G401.6 (cell line): ENCODE measurements around the gene LSG1.
A peak's percentile ranks its signal among the peaks of the same experiment; 100 is the strongest.

ENCODE experiments used
- FAIRE-seq: peaks from 2 replicates; lab custom pipeline; 2012; peaks lifted over from hg19 to GRCh38; lab: Jason Lieb, UNC

LSG1 gene

DNA sequence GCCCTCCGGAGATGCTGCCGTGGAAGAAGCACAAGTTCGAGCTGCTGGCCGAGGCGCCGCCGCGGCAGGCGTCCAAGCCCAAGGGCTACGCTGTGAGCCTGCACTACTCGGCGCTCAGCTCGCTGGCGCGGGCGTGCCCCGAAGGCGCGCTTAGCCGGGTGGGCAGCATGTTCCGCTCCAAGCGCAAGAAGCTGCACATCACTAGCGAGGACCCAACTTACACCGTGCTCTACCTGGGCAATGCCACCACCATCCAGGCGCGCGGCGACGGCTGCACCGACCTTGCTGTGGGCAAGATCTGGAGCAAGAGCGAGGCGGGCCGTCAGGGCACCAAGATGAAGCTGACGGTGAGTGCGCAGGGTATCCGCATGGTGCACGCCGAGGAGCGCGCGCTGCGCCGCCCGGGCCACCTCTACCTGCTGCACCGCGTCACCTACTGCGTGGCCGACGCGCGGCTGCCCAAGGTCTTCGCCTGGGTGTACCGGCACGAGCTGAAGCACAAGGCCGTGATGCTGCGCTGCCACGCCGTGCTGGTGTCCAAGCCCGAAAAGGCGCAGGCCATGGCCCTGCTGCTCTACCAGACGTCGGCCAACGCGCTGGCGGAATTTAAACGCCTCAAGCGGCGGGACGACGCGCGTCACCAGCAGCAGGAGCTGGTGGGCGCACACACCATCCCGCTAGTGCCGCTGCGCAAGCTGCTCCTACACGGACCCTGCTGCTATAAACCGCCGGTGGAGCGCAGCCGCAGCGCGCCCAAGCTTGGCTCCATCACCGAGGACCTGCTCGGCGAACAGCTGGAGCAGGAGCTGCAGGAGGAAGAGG lies 15.0 kb upstream of the LSG1 start:
- no peak for FAIRE-seq

DNA sequence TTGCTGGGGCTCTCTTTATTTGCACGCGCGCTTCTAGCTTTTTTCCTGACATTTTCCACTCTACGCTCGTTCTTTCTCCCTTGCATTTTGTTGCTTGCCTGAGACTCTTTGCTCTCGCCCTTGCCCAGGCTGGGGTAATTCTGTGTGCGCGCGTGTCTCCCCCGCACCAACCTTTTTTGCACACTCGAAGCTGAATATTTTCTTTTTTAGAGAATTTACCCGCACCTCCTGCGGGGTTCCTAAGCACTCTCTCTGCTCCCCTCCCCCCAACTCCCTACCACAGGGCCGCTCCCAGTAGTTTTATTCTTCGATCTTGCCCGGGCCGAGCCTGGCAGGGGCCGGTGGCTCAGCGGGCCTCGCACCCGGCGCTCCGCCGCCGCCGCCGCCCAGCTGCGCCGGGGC lies 14.4 kb upstream of the LSG1 start:
- FAIRE-seq, result no peak

DNA sequence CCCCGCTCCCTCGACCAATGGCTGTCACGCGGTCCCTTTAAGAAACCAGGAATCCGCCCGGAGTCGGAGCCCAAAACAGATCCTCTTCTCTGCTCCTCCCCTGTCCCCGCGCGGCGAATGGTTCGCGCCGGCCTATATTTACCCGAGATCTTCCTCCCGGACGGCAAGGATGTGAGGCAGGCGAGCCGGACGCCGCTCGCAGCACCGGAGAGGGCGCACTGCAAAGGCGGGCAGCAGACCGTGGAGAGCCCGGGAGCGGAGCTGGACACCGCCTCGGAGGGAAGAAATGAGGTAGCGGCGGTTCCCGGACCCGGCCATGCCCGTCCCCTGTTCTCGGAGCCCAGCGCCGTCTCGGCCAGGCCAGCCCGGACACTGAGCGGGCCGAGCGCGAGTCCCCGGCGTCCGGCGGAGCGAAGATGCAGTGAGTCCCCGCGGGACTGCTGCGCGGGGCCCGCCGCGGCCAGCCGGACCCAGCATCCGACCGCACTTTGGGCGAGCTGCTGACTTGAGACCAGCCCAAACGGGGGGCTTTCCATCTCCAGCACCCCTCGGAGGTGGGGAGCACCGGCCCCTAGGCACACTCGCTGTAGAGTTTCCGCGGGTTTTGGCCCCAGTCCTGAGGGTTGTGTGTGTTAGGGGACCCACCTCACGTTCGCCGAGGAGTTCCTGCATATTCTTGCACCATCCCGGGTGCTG lies 13.9 kb upstream of the LSG1 start, which contains the start of gene FAM43A:
Gene FAM43A, plus strand, starts transcription at position 166 of the 696 bp plus-strand sequence. CDS start 944 bp downstream, outside the sequence.
- FAIRE-seq, result peak; percentile 19

DNA sequence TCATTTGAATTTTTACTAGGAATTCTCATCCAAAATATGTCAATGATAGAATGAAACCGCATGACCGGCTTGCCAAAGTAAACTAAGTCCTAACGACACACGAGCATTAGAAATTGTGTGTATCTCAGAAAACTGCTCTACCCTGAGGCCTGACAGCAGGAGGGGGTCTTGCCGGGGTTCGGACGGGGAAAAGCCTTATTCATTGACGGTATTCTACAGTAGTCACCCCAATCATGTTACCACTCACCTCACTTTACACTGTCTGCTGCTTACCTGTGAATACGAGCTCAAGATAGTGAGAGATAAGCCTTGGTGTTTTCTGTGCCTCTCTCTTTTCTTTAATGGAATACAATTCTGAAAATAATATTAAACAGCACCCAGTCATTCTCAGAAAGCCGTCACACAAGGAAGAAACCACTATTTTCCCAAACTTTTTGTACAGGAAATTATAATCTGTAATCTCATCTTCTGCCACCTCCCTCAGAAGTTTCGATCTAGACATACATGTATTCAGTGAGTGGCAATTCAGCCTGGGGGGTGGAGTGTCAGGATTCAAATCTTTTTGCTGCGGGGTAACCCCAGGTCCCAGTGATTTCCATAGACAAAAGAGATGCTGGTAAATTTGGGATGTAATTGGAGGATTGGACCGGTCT lies 13.2 kb upstream of the LSG1 start:
- FAIRE-seq, result no peak

DNA sequence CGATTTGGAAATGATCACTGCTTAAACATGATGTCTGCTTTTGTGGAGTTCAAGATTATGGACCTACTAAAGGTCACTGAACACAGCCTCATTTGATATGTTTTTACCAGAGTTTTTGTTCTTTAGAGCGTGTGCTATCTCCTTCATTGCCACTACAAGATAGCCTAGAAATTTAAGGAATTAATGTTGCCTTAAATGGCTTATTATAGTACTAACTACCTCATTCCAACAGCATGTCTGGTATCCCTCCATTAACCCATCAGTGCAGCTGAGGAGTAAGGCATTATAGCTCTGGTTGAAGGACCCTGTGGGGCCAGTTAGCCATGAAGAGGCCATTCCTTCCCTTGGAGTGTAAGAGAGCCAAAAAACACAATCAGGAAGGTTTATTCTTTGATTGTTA lies 11.4 kb upstream of the LSG1 start:
- no peak for FAIRE-seq

DNA sequence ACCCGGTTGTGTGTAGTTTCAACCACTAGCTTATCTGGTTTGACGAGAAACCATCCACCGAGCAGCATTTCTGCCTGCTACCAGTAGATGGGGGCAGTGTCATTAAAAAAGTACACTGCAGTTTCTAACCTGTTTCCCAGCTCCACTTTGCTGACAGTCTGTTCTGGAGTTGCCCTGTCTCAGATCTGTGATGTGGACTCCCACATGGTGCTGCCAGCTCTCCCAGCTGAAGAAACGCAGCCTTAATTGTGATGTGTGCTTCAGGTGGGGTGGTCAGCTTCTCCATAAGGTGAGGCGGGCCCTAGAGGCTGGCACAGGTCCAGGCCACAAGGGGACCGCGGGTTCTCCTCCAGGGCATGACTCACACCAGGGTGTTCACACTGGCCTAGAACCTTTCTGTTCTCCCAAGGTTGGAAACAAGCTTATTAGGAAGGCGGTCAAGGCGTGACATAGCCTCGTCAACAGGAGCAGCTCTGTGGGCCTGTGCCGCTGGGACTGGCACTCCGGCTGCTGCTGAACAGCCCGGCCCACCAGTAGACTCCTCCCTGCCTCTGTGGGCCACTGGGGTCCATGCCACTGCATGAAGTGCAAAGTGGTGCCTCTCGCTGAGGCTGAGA lies 10.8 kb upstream of the LSG1 start:
- peak; percentile 82 for FAIRE-seq

DNA sequence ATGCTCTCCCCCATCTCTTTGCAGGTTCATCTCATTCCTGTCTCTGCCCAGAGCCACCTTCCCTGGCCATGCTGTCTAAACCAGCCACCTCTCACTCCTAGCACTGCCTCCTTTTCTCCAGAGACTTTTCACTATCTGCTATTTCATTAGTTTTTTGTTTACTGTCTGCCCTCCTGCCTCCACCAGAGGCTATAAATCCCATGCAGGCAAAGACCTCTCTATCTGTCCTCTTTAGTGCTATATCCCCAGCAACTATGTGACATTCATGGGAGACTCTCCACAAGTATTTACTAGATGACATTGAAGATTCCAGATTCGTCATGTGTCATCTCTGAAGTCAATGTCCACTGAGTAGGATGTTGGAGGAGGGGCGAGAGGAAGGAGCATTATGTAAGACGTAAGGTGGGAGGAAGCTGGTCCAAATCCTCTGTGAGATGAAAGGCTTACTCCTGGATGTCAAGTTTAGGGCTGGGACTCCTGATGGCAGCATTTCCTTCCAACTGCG lies 10.2 kb upstream of the LSG1 start:
- no peak for FAIRE-seq

DNA sequence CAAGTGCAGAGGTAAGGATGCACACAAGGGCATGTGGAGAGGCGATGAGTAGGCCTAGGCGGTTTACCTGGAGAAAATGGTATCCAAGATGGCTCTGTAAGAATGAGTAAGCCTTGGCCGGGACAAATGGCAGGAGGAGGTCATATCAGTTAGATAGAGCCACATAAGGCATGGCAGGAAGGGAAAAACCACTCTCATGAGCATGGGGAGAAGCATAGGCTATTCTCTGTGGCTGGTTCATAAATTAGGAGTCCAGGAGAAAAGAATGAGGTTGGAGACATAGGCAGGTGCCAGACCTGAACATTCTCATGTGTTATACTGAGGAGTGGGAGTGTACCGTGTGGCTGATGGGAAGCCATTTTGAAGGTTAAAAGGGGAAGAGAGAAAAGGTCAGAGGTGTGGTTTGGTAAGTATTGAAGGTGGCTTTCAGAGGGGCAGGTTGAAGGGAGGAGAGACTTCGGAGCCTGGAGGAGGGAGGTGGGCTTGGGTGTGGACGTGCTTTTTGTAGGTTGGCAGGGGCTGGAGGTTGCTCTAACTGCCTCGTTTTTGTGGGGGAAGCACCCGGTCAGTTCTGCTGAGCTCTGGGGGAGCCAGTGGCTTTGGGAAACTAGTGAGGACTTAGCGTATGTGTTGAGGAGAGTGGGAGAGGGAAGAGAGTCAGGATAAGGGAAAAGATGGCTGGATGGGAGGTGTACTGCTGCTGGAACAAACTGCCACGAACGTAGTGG lies 9.1 kb upstream of the LSG1 start:
- FAIRE-seq, result no peak

DNA sequence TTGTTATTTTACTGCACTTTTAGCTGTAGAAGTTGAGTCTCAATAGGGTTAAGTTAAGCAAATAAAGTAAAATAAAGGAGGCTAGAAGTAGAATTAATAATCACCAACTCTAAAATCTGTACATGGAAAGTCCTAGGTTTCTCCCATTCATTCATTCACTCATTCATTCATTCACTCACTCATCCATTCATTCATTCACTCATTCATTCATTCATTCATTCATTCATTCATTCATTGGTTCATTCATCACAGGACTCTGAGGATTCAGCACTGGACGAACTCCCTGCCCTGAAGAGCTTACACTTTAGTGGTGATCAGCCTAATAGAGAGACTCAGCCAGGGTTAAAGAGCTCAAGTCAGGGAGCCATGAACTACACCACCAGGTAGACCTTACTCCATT lies 4.5 kb upstream of the LSG1 start:
- FAIRE-seq, result no peak

DNA sequence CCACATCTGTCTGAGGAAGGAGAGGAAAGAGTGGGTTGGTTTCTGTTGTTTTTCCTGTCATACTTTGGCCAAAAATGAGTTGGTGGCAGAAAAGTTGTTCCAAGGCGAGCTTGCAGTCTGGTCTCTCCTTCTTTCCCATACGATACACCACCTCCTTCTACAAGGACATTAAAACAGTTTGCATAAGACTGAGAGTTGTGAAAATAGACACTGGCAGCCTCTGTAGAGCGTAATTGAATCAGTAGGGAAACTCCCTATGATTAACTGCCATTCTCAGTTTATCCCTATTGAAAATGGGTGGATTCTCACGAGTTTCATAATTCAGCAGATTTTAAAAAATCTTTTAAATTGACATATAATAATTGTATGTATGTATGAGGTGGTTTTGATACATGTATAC lies 3.7 kb upstream of the LSG1 start:
- FAIRE-seq, result no peak

DNA sequence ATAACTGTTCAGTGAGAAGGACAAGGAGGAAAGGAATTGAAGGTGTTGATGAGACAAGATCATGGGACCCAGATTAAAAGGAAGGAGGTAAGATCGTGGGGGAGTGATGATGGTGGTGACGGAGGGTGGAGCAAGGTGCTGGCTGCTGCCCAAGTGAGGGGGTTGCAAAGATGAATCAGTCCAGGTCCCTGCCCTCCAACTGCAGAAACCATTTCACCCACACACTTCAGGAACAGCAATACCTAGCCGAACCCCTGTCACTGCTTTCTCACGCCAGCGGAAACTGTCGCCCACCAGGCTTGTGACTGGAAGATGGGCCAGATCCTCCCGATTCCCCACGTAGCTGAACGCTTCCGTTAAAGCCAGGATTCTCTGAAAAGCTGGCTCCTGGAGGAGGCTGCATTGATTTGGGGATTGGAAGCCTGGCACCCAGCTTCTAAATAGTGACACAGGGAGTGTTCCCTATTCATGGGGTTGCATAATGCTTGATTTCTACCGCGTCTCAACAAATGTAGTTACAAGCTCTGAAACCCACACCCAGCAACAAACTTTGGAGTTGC lies 3.2 kb upstream of the LSG1 start:
- no peak for FAIRE-seq

DNA sequence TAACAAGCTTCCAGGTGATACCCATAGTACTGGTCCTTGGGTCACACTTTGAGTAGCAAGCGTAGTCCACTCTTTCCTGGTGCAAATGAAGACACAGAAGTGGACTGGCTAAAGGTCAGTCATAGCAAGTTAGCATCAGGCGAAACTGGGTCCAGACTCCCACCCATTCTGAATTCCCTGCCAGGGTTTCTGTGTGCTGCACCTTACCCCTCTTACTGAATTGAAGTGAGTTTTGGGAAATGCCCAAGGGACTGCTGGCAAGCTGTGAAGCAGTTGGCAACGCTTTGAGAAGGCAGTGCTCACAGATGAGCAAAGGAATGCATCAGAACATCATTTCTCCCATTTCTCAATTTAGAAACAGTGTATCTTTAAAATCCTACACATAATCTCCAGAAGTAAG lies 1.8 kb upstream of the LSG1 start:
- no peak for FAIRE-seq

DNA sequence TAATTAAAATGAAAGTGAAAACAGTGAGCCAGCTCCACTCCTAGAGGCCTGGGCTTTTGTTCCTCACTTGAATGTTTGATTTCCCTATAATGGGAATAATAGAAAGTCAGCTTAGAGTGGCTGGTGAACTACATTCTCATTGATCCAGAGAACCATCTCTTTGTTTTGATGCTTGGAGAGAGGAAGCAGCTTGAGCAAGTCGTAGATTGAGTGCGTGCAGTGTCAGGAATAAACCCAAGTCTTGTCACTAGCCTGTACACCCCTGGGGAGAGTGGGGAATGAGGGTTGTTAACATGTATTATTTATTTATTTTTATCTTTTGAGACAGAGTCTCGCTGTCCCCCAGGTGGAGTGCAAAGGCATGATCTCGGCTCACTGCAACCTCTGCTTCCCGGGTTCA lies 885 bp upstream of the LSG1 start:
- FAIRE-seq, result no peak

DNA sequence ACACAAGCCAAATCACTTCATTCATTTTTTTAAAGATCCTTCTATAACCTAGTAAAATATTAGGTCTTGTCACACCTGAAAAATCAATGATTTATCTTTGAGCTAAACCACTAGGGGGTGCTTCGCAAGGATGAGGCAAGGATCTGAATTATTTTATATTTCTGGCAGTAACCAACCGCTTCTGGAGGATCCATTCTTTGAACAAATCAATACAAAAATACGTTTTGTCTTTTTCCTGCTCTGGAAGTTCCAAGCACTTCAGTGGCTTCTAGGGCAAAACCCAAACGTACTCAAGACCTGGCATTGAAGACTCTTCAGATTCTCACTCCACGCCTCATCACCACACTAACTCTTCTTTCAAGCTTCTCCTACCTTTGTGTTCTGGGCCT lies 486 bp downstream of the LSG1 start:
- peak; percentile 51 for FAIRE-seq

DNA sequence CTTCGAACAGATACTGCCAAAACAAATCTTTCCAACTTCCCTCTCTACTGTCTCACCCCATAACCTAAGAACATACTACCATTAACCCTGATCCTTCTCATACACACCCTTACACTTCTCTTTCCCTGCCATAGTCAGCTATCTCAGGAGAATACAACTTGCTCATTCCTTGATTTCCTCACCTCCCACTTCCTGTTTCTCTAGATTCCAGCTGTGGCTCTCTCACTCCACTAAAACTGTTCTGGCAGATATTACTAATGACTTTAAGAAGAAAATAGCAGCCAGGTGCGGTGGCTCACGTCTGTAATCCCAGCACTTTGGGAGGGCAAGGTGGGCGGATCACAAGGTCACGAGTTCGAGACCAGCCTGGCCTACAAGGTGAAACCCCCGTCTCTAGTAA lies 4.6 kb downstream of the LSG1 start:
- no peak for FAIRE-seq

DNA sequence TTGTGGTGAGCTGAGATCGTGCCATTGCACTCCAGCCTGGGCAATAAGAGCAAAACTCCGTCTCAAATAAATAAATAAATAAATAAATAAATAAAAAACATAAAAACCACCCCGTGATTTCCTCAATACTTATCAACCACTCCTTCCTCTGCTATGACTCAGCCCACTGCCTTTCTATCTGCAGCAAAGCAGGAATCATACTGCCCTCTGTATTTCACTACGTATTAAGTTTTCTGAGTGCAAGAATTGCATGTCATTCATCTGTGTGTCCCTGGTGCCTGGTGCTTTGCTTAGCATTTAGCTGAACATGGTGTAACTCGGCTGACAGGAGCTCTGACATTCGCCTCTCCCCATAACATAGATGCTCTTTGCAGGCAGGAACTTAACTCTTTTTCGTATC lies 7.1 kb downstream of the LSG1 start:
- FAIRE-seq, result no peak

DNA sequence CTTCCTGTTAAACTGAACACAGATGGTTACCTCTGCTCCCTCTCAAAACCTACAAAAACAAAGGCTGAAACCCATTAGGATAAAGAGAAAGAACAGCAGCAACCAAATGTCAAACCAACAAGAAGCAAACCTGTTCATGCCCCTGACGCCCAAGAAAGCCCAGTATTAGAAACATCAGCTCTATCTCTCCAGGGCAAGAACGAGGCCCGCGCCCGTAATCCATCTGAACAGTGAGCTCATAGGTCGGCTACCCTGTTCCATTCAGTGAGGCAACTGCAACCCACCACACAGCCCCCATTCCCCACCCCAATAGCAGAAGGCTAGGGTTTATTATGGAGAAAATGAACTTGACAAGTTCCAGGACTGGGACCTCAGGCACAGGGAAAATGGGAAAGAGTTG lies 10.0 kb downstream of the LSG1 start:
- FAIRE-seq, result no peak

DNA sequence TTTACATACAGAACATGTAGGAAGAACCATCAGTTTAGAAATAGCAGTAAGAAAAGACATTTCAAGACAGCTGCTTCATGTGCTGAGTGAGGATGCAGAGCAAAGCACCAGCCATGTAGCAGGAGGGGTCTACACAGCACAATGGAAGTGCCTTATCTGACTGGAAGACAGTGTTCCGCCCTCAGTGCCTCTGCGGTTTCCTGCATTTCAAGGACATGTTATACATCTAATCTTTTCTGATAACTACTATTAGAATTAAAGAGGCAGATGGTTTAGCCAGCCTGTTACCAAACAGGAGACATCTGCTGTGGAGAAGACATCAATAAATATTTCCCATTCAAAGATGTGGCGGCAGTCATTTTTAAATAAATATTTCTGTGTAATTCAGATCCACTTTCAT lies 10.6 kb downstream of the LSG1 start:
- no peak for FAIRE-seq

DNA sequence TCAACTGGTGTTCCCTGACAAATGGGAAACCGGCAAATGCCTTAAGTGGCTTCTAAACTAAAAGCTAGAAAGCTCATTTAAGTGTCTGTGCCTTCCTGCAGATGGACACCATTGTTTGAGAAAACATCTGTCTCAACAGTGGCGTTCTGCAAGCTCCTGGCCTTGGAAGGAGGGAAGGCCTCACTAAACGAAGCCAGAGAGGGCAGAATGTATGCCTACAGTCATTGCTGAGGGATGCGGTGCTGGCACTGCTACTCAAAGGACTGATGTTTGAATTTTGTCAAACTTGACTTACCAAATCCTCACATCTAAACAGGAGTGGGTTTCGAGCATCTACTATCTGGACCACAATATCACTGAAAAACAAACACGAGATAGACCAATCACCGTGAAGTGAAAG lies 12.2 kb downstream of the LSG1 start:
- no peak for FAIRE-seq

DNA sequence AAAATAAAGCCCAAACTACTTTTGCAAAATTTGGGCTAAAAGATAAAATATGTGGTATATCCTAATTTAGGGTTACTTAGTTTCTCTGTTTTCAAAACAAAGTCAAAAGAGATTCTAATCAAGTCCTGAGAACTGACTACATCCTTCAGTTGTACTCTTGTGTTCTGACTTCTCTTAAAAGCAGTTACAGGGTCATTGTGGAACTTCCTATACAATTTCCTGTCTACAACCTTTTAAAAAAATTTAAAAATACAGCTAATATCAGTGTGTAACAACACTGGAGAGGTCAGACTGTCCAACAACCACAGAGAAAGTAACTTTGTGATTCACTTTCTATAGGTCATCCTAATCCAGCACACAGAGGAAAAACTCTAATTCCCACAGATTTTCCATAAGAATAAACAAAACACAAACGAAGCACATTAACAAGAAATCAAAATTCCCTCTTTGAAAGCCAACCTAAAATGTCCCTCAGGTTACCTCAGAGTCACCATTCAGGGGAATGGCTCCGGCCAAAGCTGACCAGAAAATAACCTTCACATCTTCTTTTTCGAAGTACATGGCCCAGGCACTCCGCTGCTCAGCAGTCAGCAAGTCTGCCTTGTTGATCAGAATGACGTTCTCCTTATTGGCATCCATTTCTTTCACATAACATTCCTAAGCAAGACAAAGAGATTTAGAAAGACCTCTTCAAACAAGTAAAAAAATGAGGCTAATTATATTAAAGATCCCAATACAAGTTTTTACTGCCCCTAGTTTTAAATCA lies 13.3 kb downstream of the LSG1 start:
- FAIRE-seq, result no peak

DNA sequence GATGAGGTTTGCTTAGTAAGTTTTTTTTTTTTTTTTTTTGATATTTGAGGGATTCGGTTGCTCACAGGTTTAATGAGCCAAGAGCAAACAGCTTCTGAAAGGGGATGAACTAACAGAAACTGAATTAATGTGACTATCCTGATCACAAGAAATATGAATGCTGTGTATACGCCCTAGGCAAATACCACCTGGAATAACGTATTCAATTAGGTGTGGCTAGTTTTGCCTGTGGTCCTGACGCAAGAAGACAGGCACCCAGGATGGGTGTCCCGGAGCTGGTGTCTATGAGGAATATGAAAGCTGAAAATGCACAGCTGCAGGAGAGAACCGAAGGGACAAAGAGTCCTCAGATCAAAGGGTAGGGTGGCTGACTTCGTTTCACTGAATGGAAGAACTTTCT lies 14.6 kb downstream of the LSG1 start:
- no peak for FAIRE-seq
